ENCODE measurements around the gene AP4M1.

- TF ChIP-seq CTCF (conservative IDR thresholded peaks at IDR 0.05; ENCODE audit: low read length), result no peak
- TF ChIP-seq EZH2phosphoT487 (IDR thresholded peaks at IDR 0.05; ENCODE audit: borderline replicate concordance), result no peak
Measured at GRCh38 chr7:100152404-100152803, 51.0 kb downstream of the AP4M1 start.

Measured in Loucy (cell line).